SK-N-DZ (cell line): Measurements from ENCODE around the gene PCDHGA10. TPM values are rescaled to one million over a fixed set of nuclear protein-coding genes. Genes with fewer than 3 reads are reported as not detected.
"Not testable (repeated sequence)": the region's sequence is repeated elsewhere in the genome, so short reads cannot be mapped to it uniquely, and the experiment has no call there.

Experiments
- DNase-seq: peaks from one replicate; pipeline ENCODE4 v3.0.0-alpha.2; 2015; ENCODE audit warnings: low spot score
- polyA plus RNA-seq, 2 experiments: library from polyadenylated mRNA; depleted of rRNA; stranded (reverse); fragments of >200 nt; gene quantifications; 2 replicates each; pipeline ENCODE4 v1.2.3, GENCODE V29; 2014

PCDHGA10 gene
- 0.30 and 0.52 TPM in 2 replicates for polyA plus RNA-seq (2014; cell fraction: cytosol; rRNA removed)
- 0.23 and 0.32 TPM in 2 replicates for polyA plus RNA-seq (2014; cell fraction: nucleus; rRNA removed)

DNA sequence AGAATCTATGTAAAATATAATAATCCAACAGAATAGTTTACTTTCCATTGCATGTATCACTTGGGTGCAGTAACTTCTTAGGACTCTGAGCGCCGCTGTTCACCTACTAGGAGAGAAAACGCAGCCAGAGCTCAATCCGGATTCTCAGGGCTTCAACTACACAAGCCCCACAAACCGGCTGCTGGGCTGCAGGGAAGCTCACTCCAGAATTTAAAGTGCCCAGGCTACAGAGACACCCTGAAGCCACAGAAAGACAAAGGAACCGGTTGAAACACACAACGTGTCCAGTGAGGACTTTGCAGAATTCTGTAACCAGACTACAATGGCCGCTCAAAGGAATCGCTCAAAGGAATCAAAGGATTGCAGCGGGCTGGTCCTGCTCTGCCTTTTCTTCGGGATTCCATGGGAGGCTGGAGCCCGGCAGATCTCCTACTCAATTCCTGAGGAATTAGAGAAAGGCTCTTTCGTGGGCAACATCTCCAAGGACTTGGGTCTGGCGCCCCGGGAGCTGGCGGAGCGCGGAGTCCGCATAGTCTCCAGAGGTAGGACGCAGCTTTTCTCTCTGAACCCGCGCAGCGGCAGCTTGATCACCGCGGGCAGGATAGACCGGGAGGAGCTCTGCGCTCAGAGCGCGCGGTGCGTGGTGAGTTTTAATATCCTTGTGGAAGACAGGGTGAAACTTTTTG lies at the start of gene PCDHGA10:
PCDHGA10 (plus strand) TSS at position 134 of the 686 bp plus-strand sequence; CDS start at position 323, 189 bp downstream.
- DNase-seq, result no peak

DNA sequence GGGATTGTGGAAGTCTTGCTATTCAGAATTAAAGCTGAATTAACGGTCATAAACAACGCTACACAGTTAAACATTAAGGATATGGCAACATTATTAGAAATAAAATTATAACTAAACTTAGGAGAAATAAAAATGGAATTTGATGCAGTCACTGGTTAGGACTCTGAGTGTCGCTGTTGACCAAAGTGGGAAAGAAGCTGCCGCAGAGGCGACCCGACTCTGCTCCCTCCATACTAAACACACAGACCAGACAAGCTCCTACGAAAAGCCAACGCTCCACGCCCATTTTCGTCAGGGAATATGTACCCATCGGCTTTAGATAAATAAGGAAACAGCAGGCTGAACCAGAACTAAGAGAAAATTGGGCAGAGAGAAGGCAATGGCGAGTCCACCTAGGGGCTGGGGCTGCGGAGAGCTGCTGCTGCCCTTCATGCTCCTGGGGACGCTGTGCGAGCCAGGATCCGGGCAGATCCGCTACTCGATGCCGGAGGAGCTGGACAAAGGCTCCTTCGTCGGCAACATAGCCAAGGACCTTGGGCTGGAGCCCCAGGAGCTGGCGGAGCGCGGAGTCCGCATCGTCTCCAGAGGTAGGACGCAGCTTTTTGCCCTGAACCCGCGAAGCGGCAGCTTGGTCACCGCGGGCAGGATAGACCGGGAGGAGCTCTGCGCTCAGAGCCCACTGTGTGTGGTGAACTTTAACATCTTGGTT lies 48.7 kb upstream of the PCDHGA10 start, which contains the start of gene PCDHGA5:
PCDHGA5 (plus strand) TSS at position 211 of the 709 bp plus-strand sequence; CDS start at position 380, 169 bp downstream.
- no peak for DNase-seq

DNA sequence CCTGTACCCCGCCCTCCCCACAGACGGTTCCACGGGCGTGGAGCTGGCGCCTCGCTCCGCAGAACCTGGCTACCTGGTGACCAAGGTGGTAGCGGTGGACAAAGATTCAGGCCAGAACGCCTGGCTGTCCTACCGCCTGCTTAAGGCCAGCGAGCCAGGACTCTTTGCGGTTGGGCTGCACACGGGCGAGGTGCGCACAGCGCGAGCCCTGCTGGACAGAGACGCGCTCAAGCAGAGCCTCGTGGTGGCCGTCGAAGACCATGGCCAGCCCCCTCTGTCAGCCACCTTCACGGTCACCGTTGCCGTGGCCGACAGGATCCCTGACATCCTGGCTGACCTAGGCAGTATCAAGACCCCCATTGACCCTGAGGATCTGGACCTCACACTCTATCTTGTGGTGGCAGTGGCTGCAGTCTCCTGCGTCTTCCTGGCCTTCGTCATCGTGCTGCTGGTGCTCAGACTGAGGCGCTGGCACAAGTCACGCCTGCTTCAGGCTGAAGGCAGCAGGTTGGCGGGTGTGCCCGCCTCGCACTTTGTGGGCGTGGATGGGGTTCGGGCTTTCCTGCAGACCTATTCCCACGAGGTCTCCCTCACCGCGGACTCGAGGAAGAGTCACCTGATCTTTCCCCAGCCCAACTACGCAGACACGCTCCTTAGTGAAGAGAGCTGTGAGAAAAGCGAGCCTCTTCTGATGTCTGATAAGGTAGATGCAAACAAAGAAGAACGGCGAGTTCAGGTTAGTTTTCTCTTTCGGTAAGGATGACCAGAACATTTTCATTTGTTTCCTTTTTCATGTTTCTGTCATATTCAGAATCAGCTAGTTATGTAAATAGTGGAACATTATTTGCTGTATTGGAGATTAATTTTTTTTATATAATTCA lies 46.5 kb upstream of the PCDHGA10 start:
- DNase-seq, result no peak

DNA sequence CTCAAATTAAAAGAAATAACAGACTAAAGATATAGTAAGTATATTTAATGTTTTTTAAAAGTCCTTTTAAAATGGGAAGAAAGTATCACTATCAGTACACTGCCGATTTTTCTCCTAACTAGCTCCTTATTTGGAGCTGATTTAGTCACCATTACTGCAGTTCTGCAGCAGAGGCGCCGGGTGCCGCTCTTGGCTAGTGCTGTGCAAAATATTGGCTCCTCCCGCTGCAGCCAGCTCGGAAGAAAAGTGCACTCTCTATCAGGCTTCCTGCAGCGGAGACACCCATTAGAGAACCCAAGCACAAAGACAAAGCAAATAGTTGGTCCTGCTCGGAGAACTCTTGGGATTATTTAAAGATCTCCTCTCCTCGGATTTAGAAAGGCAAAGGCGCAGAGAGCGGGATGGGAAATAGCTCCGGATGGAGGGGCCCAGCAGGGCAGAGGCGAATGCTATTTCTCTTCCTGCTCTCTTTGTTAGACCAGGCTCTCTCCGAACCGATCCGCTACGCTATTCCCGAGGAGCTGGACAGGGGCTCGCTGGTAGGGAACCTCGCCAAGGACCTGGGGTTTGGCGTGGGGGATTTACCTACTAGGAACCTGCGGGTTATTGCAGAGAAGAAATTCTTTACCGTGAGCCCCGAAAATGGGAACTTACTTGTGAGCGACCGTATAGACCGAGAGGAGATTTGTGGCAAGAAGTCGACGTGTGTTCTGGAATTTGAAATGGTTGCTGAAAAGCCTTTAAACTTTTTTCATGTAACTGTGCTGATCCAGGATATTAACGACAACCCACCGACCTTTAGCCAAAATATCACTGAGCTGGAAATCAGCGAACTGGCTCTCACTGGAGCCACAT lies 42.6 kb upstream of the PCDHGA10 start, which contains the start of gene PCDHGB3:
PCDHGB3 (plus strand) TSS at position 249 of the 855 bp plus-strand sequence; CDS start at position 402, 153 bp downstream.
- DNase-seq, result no peak

DNA sequence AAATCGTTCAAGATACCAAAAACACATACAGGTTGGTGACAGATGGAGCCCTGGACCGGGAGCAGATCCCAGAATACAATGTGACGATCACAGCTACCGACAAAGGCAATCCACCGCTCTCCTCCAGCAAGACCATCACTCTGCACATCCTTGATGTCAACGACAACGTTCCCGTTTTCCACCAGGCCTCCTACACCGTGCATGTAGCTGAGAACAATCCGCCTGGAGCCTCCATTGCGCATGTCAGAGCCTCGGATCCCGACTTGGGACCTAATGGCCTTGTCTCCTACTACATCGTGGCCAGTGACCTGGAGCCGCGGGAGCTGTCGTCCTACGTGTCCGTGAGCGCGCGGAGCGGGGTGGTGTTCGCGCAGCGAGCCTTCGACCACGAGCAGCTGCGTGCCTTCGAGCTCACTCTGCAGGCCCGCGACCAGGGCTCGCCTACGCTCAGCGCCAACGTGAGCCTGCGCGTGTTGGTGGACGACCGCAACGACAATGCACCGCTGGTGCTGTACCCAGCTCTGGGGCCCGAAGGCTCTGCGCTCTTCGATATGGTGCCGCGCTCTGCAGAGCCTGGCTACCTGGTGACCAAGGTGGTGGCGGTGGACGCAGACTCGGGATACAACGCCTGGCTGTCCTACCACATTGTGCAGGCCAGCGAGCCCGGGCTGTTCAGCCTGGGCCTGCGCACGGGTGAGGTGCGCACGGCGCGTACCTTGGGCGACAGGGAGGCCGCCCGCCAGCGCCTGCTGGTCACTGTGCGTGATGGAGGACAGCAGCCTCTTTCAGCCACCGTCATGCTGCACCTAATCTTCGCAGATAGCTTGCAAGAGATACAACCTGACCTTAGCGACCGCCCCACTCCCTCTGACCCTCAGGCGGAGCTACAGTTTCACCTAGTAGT lies 41.0 kb upstream of the PCDHGA10 start:
- no peak for DNase-seq

DNA sequence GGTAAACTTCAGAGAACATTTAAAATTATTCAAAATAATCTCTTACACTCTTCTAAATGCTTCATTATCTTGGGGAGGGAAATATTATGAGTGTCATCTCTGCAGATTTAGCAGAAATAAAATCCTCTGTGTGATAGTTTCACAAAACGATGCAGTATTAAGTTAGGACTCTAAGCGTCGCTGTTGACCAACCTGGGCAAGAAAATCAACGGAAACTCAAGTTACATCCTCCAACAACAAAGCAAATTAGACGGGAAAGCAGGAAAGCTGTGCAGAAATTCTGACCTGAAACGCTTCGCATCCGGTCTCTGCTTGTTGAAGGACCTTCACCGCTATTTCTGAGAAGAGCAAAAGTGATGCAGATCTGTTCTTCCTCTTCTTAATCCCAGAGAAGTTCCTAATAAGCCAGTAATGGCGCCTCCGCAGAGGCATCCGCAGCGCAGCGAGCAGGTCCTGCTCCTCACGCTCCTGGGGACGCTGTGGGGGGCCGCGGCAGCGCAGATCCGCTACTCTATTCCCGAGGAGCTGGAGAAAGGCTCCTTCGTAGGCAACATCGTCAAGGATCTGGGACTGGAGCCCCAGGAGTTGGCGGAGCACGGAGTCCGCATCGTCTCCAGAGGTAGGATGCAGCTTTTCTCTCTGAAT lies 39.0 kb upstream of the PCDHGA10 start, which contains the start of gene PCDHGA6:
PCDHGA6 (plus strand) TSS at position 219 of the 645 bp plus-strand sequence; CDS start at position 412, 193 bp downstream.
- no peak for DNase-seq

DNA sequence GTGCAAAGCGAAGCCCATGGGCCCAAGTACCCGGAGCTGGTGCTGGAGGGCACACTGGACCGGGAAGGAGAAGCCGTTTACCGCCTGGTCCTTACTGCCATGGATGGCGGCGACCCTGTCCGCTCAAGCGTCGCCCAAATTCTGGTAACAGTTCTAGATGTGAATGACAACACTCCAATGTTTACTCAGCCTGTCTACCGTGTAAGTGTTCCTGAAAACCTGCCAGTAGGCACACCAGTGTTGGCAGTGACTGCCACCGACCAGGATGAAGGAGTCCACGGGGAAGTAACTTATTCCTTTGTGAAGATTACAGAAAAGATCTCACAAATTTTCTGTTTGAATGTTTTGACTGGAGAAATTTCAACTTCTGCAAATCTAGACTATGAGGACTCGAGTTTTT lies 38.2 kb upstream of the PCDHGA10 start:
- DNase-seq, result no peak

DNA sequence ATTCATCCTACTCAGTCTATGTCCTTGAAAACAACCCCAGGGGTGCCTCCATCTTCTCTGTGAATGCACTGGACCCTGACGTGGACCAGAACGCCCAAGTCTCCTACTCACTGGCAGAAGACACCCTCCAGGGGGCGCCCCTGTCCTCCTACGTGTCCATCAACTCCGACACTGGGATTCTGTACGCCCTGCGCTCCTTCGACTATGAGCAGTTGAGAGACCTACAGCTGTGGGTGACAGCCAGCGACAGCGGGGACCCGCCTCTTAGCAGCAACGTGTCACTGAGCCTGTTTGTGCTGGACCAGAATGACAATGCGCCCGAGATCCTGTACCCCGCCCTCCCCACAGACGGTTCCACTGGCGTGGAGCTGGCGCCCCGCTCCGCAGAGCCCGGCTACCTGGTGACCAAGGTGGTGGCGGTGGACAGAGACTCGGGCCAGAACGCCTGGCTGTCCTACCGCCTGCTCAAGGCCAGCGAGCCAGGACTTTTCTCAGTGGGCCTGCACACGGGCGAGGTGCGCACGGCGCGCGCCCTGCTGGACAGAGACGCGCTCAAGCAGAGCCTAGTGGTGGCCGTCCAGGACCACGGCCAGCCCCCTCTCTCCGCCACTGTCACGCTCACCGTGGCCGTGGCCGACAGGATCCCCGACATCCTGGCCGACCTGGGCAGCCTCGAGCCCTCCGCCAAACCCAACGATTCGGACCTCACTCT lies 37.2 kb upstream of the PCDHGA10 start:
- not testable (repeated sequence) for DNase-seq

DNA sequence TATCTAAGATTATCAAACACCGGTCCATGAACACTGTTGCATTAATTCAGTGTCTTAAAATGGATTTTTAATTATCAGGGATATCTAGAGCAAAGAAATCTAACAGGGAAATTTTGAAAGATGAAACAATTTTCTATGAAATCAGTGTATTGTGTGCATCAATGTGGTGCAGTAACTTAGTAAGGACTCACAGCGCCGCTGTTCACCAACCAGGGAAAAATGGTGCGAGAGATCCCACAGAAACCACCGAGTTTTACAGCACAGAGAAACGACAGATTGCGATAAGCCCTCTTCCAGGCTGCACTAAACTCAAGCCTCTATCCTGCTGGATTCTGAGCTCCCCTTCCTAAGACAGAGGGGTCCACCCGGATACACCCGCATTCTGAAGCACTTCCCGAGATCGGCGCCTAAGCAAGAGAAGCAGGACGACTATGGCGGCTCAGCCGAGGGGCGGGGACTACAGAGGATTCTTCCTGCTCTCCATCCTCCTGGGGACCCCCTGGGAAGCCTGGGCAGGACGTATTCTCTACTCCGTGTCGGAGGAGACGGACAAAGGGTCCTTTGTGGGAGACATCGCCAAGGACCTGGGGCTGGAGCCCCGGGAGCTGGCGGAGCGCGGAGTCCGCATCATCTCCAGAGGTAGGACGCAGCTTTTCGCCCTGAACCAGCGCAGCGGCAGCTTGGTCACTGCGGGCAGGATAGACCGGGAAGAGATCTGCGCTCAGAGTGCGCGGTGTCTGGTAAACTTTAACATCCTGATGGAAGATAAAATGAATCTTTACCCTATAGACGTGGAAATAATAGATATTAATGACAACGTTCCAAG lies 30.1 kb upstream of the PCDHGA10 start, which contains the start of gene PCDHGA7:
PCDHGA7 (plus strand) TSS at position 274 of the 826 bp plus-strand sequence; CDS start at position 432, 158 bp downstream.
- no peak for DNase-seq

DNA sequence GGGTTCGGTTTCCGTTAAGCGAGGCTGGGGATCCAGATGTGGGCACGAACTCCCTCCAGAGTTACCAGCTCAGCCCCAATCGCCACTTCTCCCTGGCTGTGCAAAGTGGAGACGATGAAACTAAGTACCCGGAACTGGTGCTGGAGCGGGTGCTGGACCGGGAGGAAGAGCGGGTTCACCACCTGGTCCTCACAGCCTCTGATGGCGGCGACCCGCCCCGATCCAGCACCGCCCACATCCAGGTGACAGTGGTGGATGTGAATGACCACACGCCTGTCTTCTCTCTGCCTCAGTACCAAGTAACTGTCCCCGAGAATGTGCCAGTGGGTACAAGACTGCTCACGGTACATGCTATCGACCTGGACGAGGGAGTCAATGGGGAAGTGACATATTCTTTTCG lies 29.4 kb upstream of the PCDHGA10 start:
- no peak for DNase-seq

DNA sequence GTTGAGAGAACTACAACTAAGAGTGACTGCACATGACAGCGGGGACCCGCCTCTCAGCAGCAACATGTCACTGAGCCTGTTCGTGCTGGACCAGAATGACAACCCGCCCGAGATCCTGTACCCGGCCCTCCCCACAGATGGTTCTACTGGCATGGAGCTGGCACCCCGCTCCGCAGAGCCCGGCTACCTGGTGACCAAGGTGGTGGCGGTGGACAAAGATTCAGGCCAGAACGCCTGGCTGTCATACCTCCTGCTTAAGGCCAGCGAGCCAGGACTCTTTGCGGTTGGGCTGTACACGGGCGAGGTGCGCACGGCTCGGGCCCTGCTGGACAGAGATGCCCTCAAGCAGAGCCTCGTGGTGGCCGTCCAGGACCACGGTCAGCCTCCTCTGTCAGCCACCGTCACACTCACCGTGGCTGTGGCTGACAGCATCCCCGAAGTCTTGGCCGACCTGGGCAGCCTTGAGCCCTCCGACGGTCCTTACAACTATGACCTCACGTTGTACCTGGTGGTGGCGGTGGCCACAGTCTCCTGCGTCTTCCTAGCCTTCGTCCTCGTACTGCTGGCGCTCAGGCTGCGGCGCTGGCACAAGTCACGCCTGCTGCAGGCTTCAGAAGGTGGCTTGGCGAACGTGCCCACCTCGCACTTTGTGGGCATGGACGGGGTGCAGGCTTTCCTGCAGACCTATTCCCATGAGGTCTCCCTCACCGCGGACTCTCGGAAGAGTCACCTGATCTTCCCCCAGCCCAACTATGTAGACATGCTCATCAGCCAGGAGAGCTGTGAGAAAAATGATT lies 28.1 kb upstream of the PCDHGA10 start:
- DNase-seq, result no peak

DNA sequence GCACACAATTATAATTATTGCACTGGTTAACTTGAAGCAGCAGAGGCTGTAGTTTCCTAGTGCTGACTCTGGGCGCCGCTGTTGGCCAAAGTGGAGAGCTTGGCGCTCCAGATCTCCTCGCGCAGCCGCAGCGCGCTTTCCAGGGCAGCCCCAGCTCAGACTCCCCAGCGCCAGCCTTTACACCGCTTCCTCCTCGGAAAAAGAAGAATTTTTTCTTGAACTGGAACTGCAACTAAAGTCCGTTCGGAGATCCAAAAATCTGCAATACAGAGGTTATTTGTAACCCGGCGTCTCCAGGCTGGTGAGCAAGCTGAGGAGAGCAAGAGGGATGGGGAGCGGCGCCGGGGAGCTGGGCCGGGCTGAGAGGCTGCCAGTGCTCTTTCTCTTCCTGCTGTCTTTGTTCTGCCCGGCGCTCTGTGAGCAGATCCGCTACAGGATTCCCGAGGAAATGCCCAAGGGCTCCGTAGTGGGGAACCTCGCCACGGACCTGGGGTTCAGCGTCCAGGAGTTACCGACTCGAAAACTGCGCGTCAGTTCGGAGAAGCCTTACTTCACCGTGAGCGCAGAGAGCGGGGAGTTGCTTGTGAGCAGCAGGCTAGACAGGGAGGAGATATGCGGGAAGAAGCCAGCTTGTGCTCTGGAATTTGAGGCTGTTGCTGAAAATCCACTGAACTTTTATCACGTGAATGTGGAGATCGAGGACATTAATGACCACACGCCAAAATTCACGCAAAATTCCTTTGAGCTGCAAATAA lies 25.1 kb upstream of the PCDHGA10 start, which contains the start of gene PCDHGB4:
PCDHGB4 (plus strand) TSS at position 142 of the 755 bp plus-strand sequence; CDS start at position 329, 187 bp downstream.
- not testable (repeated sequence) for DNase-seq

DNA sequence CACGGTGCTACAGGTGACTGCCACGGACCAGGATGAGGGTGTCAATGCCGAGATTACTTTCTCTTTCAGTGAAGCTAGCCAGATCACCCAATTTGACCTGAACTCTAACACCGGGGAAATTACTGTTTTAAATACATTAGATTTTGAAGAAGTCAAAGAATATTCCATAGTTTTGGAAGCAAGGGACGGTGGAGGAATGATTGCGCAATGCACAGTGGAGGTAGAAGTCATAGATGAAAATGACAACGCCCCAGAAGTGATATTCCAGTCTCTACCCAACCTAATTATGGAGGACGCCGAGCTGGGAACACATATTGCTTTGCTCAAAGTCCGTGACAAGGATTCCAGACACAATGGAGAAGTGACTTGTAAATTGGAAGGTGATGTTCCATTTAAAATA lies 24.1 kb upstream of the PCDHGA10 start:
- no peak for DNase-seq

DNA sequence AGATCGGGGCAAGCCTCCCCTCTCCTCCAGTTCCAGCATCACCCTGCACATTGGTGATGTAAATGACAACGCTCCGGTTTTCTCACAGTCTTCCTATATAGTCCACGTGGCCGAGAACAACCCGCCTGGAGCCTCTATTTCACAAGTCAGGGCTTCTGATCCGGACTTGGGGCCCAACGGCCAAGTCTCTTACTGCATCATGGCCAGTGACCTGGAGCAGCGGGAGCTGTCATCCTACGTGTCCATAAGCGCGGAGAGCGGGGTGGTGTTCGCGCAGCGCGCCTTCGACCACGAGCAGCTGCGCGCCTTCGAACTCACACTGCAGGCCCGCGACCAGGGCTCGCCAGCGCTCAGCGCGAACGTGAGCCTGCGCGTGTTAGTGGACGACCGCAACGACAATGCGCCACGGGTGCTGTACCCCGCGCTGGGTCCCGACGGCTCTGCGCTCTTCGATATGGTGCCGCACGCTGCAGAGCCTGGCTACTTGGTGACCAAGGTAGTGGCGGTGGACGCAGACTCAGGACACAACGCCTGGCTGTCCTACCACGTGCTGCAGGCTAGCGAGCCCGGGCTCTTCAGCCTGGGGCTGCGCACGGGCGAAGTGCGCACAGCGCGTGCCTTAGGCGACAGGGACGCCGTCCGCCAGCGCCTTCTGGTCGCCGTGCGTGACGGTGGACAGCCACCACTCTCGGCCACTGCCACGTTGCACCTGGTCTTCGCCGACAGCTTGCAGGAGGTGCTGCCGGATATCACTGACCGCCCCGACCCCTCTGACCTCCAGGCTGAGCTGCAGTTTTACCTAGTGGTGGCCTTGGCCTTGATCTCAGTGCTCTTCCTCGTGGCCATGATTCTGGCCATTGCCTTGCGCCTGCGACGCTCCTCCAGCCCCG lies 23.4 kb upstream of the PCDHGA10 start:
- DNase-seq, result no peak
